Liver (tissue), 3 donors: Measurements from ENCODE around the gene EPC1.

Source experiments
- ATF3 ChIP-seq: IDR thresholded peaks from 2 replicates; pipeline ENCODE4 v1.6.1; 2016; ENCODE audit warnings: antibody characterized with exemption
- CTCF ChIP-seq: fragments of 150-350 bp; IDR thresholded peaks from 2 replicates; pipeline ENCODE4 v1.5.1; 2017; ENCODE audit warnings: improper control_type of control experiment, low read depth, low read length; ENCODE audit not compliant: missing input control
- FOXA1 ChIP-seq: IDR thresholded peaks from 2 replicates; pipeline ENCODE4 v1.6.1; 2016; ENCODE audit warnings: antibody characterized with exemption
- MAX ChIP-seq: IDR thresholded peaks from 2 replicates; pipeline ENCODE4 v1.6.1; 2016; ENCODE audit warnings: antibody characterized with exemption
- RAD21 ChIP-seq, 2 donors: IDR thresholded peaks; 2 replicates each; pipeline ENCODE4 v1.6.1; 2016; ENCODE audit warnings: antibody characterized with exemption in 2 of 2, mild to moderate bottlenecking in 2 of 2
- REST ChIP-seq: IDR thresholded peaks from 2 replicates; pipeline ENCODE4 v1.6.1; 2016; ENCODE audit warnings: antibody characterized with exemption, mild to moderate bottlenecking
- RXRA ChIP-seq, 2 donors: IDR thresholded peaks; 2 replicates each; pipeline ENCODE4 v1.6.1; 2017 to 2018; ENCODE audit warnings: antibody characterized with exemption in 2 of 2, mild to moderate bottlenecking in 1 of 2
- TAF1 ChIP-seq: conservative IDR thresholded peaks from 2 replicates; pipeline ENCODE4 v1.6.1; 2016; ENCODE audit warnings: antibody characterized with exemption, mild to moderate bottlenecking
- ZBTB33 ChIP-seq: IDR thresholded peaks from 2 replicates; pipeline ENCODE4 v1.6.1; 2016; ENCODE audit warnings: antibody characterized with exemption
- donor health status: healthy.
- donor health status: healthy.

- TF ChIP-seq CTCF: no peak
- no peak for TF ChIP-seq RXRA (IDR thresholded peaks at IDR 0.05)
- no peak for TF ChIP-seq RAD21 (IDR thresholded peaks at IDR 0.05)
- no peak for TF ChIP-seq TAF1
- no peak for TF ChIP-seq MAX
- no peak for TF ChIP-seq REST
- TF ChIP-seq FOXA1: no peak
- no peak for TF ChIP-seq ATF3
- no peak for TF ChIP-seq ZBTB33
Measured at GRCh38 chr10:32376771-32377170, 29.8 kb upstream of the EPC1 start.
